GM03348 (cell line): ENCODE results near the gene SERGEF.
"Not testable (repeated sequence)": the region's sequence is repeated elsewhere in the genome, so short reads cannot be mapped to it uniquely, and the experiment has no call there.

ENCODE experiments used
- DNase-seq: peaks from one replicate; pipeline ENCODE4 v3.0.0; 2012; ENCODE audit warnings: low spot score

SERGEF gene

DNA sequence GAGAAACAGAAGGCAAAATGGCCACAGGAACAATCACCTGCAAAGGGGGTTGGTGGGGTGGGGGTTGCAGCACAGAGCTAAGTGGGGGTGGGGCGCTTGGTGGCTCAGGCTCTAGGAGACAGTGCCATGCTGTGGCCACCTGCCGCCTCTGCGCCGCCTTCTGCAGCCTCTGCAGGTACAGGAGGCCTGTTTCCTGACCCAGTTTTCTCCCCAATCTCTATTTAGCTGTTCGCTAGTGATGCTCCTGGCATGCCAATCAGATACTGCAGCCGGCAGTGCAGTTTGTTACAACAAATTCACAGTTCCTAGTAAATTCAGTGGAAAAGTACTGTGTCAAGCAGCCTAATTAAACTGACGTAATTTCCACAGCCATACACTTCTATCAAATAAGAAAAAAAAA, 106.4 kb downstream of the SERGEF start:
- DNase-seq, result no peak

DNA sequence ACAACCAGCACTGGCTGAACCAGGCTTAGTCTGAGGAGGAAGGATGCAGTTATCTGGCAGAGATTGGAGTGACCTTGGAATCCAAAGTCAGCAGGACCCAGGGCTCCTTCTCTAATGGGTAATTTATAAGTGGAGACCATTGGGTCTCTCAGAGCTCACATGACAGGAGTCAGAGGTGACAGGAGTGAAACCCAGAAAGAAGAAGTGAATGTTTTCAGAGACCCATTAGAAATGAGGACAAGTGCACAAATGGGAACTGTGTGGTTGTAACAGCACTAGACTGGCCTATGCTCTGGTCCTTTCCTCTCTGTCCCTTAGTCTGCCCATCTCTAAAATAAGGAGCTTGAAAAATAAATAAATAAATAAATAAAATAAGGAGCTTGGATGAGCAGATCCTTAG, 107.4 kb downstream of the SERGEF start:
- DNase-seq, result no peak

DNA sequence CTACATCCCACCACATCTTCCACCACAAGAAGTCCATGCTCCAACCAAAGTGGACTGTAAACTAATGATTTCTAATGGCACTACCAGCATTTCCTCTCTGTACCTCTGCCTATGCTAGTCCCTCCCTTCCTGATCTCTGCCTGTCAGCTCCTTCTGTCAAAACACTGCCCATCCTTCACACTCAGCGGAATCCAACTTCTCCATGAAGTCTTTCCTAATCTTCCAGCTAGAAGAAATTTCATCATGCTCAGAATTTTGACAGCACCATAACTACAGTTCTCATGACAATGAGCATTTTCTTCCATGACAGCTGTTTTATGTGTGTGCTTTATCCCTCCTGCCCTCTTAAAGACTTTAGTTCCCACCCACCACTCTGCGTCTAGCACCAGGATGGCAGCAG, 111.4 kb downstream of the SERGEF start:
- no peak for DNase-seq

DNA sequence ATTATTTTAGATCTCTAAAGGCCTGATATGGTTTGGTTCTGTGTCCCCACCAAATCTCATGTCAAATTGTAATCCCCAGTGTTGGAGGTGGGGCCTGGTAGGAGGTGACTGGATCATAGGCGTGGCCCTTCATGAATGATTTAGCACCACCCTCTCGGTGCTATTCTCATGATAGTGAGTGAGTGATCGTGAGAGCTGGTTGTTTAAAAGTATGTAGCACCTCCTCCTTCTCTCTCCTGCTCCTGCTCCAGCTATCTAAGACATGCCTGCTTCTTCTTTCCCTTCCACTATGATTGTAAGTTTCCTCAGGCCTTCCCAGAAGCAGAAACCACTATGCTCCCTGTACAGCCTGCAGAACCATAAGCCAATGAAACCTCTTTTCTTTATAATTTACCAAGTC, 114.1 kb downstream of the SERGEF start:
- no peak for DNase-seq

DNA sequence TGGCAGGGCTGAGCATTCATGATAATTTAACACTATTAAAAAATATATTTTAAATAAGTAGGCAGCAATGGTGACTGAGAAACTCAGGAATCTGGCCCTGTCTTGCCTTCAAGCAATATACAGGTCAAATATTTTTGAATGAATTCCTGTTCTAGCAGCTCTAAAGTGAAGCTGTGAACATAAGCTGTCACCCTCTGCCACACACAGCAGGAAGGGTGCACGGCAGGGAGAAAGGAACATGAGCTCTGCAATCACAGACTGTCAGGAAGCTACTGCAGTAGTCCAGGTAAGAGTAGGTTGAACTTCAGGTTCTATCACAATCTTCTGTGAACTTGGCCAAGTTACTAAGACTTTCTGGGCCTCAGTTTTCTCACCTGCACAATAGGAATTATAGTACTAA, 114.8 kb downstream of the SERGEF start:
- no peak for DNase-seq

DNA sequence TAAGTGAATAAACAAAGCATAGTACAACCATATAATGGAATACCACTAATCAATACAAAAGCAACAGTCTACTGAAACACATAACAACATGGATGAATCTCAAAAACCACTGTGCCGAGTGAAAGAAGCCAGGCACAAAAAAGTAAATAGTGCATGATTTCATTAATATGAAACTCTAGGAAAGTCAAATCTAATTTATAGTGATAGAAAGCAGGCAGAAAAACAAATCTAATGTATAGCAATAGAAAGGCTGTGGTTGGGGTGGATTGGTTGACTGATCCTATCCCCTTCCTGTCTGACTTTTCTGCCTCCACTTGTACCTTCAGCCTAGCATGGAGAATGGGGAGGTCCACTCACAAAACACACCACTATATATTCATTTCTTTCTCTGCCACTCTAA, 115.4 kb downstream of the SERGEF start:
- no peak for DNase-seq

DNA sequence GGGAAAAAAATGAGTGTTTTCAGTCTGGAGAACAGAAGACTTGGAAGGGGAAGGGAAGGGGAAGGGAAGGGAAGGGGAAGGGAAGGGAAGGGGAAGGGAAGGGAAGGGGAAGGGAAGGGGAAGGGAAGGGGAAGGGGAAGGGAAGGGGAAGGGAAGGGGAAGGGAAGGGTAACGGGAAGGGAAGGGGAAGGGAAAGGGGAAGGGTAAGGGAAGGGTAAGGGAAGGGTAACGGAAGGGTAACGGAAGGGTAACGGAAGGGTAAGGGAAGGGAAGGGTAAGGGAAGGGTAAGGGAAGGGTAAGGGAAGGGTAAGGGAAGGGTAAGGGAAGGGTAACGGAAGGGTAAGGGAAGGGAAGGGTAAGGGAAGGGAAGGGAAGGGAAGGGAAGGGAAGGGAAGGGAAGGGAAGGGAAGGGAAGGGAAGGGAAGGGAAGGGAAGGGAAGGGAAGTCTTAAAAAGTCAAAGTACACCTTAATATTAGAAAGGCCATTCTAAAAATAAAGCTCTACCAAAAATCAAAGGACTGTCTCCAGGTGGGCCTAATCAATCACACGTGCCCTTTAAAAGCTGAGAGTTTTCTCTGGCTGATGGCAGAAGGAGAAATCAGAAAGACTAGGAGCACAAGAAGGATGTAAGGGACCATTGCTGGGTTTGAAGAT, 116.2 kb downstream of the SERGEF start:
- not testable (repeated sequence) for DNase-seq

DNA sequence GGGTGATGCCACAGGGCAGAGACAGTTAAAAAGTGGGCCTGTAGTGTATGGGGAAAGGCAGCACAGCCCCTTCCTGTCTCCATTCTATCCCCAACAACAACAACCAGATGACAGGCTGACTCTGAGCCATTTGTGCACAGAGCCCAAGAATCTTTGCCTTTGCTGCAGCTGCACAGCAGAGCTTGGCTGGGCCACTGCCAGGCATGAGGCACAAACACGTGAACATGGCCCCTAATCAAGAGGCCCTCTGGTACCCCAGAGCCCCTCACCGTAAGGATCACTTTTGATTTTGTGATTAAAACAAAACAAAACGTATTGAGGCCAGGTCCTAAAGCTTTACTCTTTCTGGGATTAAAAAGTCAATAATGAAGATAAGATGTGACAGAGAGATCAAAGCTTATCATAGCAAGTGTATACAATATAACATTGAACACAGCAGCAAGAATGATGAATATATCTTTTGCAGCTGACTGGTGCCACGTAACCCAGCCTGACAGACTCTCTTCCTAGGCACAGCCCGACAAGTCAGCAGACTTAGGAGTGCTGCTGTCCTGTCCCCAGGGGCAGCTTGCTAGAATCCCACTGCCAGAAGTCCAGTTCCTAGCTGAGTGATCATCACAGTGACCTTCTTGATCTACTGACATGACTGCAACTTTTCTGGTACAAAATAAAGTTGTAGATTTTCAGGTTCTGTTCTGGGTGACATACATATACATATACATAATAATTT, 117.8 kb downstream of the SERGEF start:
- DNase-seq, result no peak

DNA sequence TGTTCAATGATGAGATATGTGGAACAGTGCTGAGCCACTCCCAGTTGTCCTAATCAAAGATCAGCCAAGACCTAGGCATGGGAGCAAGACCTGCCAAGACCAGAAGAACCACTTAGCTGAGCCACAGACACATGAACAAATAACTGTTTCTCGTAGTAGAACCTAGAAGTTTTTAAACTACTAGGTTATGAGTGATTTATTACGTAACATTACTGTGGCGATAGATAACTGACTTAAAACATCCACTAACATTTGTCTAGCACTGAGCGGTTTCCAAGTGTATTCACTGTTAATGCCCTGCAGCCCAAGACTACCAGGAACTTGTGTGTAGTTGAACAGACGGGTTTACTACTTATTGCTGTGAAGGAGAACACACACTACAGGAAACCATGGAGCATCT, 120.4 kb downstream of the SERGEF start:
- DNase-seq, result no peak

DNA sequence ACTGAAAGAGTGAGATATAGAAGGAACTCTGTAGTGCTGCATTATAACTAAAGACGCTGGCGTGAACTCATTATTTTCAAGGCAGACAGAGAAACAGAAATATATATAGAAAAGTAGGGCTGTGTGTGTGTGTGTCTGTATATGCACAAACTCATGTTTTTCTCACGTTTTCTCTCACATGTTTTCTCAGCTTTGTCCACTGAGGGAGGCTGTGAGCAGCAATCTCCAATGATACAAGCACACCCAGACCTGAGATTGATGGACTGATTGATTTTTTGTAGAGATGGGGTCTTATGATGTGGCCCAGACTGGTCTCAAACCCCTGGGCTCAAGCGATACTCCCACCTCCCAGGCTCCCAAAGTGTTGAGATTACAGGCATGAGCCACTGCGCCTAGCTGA, 122.5 kb downstream of the SERGEF start:
- DNase-seq, result no peak

DNA sequence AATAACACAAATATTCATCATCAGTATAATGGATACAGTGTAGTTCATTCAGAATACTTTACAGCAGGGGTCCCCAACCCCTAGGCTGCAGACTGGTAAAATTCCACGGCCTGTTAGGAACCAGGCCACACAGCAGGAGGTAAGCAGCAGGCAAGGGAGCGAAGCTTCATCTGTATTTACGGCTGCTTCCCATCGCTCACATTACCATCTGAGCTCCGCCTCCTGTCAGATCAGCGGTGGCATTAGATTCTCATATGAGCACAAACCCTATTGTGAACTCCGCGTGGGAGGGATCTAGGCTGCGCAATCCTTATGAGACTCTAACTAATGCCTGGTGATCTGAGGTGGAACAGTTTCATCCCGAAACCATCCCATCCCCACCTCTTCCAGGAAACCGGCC, 125.1 kb downstream of the SERGEF start:
- no peak for DNase-seq

DNA sequence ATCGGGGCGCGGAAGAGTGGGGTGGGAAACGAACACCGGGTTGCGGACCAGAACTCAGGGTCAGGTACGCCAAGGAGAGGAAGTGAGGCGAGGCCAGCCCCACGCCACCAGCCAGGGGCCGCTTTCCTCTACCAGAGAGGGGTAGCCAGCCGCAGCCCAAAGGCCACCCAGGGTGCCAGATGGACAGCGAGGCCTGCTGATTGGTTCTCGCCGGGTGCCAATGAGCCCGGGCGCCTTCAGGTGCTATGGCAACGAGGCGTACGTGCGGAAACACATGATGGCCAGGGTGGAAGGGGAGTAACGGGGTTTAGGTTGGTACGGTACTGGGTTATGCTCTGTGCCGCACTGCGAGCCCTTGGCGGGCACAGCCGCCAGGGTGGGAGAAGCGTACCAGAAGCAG, 128.9 kb downstream of the SERGEF start:
- no peak for DNase-seq

DNA sequence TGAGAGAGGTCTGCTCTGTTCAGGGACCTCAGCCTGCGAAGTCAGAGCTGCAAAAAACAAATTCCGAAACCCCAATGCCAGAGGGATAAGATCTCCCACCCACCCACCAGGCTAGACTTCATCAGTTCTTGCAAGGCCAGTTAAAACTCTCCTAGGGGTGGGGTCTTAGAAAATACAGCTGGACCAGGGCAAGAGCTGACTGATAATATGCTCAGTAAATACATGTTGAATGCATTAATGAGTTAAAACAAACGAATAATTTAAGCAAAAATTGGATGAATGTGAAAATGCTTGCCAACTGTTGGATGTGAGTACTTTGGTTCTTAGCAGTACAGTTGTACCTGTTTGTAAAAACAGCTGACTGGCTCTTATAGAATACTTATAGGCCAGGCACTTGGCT, 129.8 kb downstream of the SERGEF start:
- no peak for DNase-seq

DNA sequence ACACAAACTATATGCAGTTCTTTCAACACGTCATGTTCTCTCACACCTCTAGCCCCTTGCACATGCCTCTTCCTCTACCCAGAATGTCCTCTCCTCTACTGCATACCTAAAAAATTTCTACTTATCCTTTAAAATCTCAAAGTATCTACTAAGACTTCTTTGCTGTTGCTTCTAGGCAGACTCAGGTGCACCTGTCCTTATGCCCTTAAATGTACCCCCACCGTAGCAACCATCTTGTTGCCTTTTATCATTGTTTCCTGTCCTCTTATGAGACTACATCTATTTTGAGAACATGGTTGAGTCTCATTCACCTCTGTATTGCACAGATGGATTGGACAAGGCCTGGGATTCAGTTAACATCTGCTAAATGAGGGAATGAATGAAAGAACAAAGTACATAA, 134.1 kb downstream of the SERGEF start:
- DNase-seq, result no peak

DNA sequence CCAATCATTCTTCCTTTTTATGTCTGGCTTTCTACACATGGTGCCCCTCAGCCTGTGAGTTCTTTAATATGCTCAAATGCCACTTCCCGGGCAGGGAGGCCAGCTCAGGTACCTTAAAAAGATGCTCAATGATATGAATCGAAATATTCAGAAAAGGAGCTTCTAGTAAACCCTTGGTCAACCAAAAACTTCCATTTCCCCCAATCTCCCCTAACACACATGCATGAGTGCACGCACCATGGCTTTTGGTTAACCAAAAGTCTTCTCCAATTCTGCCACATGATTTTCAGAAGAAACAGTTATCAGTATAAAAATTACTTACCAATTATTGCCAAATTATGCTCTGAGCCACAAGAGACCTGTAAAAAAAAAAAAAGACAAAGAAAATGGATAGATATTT, 135.0 kb downstream of the SERGEF start:
- DNase-seq, result no peak

DNA sequence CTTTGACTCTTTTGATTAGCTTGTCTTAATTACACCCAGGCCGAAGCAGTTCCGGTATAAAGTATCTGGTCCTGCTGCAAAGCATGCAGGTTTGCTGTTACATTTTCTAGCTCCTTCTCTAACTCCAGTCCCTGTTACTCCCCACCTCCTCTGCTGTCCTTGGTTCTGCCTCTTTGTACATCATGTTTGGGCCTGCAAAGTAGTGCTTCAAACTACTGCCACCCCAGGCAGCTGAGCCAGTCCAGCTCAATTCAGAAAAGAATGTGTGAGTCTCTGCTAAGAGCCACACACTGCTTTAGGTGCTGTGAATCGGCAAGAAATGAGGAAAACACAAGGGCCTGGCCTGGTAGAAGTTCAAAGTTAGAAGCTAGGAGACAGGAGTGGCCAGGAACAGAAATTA, 136.0 kb downstream of the SERGEF start:
- no peak for DNase-seq

DNA sequence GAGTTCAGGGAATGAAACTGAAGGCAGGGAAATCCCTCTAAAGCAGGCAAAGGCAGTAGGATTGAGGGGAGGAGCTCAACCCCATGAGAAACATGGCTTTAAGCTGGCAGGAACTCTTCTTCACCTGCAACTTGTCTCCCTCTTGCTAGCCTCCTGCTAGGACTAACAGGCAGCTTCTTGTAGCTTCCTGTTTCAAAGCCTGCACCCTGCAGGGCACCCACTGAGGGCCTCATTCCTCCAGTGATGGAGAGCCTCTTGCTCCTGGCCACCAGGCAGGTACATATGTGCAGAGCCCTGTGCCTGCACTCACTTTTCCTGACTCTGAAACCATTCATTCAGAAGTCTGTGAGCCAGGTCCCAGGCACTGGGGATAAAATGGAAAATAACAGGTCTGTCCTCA, 137.0 kb downstream of the SERGEF start:
- no peak for DNase-seq

DNA sequence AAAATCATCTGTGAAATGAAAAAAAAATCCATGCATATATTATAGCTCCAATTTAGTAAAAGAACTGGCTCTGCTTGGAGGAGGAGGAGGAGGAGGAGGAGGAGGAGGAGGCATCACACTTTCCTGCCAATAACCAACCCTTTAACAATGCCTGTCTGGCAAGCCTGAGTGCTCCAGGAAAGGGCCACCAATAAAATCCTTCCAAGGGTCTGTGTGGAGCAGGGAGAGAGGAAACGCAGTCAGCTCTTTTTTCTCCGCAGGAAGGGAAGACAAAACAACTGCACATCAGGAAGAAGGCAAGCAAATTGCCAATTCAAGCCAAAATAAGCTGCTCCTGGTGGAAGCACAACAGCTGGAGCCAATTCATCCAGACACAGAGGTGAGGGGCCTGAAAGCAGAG, 139.3 kb downstream of the SERGEF start:
- no peak for DNase-seq

DNA sequence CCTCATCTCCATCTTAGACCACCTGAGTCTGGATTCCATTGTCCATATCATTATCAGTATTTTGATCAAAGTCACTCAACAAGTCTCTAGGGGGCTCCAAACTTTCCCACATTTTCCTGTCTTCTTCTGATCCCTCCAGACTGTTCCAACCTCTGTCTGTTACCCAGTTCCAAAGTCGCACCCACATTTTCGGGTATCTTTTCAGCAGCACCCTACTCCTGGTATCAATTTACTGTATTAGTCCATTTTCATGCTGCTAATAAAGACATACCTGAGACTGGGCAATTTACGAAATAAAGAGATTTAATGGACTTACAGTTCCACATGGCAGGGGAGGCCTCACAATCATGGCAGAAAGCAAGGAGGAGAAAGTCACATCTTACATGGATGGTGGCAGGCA, 144.4 kb downstream of the SERGEF start:
- not testable (repeated sequence) for DNase-seq

DNA sequence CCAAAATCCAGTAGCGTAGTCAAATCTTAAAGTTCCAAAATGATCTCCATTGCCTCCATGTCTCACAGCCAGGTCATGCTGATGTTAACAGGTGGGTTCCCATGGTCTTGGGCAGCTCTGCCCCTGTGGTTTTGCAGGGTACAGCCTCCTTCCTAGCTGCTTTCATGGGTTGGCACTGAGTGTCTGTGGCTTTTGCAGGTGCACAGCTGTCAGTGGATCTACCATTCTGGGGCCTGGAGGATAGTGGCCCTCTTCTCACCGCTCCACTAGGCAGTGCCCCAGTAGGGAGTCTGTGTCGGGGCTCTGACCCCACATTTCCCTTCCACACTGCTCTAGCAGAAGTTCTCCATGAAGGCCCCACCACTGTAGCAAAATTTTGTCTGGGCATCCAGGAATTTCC, 145.5 kb downstream of the SERGEF start:
- DNase-seq, result no peak

DNA sequence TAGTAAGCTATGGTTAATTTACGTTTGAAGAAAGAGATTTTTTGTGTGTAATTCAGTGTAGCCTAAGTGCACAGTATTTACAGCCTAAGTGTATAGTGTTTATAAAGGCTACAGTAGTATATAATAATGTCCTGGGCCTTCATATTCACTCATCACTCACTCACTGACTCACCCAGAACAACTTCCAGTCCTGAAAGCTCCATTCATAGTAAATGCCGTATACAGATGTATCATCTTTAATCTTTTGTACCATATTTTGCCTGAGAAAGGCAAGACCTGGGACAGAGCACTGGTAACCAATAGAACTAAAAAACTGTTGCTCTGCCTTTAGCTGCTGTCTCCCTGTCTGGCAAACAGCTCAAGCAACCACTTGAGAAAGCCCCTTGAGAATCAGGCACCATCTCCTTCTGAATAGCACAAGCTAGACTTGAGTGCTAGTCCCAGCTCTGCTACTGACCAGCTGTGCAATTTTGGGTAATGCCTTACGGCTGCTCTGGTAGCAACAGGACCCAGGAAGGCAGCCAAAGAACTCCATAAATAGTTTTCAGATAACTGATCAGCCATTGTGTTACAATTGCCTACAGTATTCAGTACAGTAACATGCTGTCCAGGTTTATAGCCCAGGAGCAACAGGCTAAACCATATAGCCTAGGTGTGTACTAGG, 146.9 kb downstream of the SERGEF start:
- no peak for DNase-seq

DNA sequence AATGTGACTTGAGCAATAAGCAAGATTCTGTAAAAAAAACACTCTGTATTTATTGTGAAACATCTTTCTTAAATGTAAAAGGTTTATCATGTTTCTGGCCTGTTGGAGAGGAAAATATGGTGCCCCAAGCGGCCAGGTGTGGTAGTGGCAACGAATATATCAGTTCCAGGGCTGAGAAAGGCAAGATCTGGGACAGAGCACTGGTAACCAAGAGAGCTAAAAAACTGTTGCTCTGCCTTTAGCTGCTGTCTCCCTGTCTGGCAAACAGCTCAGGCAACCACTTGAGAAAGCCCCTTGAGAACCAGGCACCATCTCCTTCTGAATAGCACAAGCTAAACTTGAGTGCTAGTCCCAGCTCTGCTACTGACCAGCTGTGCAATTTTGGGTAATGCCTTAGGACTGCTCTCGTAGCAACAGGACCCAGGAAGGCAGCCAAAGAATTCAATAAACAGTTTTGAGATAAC, 148.3 kb downstream of the SERGEF start:
- DNase-seq, result no peak

DNA sequence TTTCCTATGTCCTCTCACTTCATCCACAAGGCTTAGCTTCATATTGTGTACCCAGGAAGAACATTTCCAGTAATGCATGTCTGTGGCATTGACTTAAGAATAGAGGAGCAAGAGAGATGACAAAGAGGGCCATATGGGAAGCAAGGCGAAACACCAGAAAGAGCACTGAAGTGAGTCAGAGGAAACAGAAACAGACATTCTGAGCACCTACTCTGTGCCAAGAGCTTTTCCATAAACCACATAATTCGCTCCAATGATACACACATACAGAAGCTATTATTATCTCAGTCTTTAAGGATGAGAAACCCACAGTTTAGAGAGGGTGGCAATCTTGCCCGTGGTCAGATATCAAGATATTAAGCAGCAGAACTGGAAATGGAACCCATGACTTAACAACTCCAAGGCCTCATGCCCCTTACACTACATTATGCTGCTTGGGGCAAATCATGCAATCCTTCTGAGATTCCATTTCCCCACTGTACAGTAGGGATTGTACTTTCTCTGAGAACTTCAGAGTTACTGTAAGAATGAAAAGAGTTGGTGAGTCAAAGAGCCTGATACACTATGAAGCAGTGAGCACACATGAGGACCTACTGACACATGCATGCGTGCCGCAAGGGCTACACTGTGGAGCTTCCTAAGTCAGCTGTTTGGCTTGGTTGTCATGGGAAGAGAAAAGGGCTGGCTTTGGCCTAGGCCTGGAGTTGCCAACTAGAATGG, 151.7 kb downstream of the SERGEF start:
- DNase-seq, result no peak
